GM10266 (cell line): ENCODE results near the gene ITPRIP.

ENCODE experiments used
- DNase-seq: peaks from one replicate; pipeline ENCODE4 v3.0.0; 2012; ENCODE audit errors: extremely low spot score
- TF ChIP-seq, protein P1 (sequence below): IDR thresholded peaks from 2 replicates; pipeline ENCODE4 v1.5.1; 2012; ENCODE audit warnings: mild to moderate bottlenecking, low read depth; ENCODE audit not compliant: control insufficient read depth, insufficient read depth; ENCODE audit errors: missing control alignments

The ITPRIP gene

DNA sequence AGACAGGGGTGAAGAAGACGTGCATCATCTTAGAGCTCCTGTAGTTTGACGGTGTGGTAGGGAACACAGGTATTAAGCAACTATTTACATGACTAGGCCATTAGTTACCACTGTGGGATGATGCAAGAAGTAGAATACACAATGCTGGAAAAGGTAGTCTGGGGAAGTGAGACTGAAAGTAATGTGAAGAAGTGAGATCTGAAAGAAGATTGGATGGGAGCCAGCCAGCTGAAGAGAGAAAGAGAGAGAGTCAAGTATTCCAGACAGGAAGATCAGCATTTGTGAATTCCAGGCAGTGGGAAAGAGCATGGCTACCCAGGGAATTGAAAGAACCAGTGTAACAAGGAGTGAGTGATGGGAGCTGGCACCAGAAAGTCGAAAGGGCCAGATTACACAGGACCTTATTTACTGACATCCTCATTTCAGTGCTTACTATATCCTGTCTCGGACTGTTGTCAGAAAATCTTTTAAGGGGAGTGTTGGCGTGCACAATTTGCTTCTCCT, 11.4 kb upstream of the ITPRIP start:
- DNase-seq = peak; percentile 40
- TF ChIP-seq, protein P1, sequence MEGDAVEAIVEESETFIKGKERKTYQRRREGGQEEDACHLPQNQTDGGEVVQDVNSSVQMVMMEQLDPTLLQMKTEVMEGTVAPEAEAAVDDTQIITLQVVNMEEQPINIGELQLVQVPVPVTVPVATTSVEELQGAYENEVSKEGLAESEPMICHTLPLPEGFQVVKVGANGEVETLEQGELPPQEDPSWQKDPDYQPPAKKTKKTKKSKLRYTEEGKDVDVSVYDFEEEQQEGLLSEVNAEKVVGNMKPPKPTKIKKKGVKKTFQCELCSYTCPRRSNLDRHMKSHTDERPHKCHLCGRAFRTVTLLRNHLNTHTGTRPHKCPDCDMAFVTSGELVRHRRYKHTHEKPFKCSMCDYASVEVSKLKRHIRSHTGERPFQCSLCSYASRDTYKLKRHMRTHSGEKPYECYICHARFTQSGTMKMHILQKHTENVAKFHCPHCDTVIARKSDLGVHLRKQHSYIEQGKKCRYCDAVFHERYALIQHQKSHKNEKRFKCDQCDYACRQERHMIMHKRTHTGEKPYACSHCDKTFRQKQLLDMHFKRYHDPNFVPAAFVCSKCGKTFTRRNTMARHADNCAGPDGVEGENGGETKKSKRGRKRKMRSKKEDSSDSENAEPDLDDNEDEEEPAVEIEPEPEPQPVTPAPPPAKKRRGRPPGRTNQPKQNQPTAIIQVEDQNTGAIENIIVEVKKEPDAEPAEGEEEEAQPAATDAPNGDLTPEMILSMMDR = no peak

DNA sequence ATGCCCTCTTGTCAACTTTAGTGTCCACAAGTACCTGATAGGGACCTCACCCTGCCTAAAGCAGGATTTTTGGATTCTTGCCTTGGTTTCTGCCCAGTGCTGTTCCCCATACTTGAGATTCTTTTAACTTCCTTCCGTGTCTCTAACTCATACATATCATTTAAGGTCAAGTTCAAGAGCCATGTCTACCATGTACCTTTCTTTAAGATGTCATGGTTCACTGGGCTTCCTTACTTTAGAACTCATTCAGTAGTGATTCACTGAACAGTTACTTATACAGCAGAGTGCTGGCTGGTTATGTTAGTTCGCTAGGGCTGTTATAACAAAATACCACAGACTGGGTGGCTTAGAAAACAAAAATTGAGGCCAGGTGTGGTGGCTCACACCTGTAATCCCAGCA, 10.3 kb upstream of the ITPRIP start:
- TF ChIP-seq, protein P1 = no peak
- DNase-seq = no peak

DNA sequence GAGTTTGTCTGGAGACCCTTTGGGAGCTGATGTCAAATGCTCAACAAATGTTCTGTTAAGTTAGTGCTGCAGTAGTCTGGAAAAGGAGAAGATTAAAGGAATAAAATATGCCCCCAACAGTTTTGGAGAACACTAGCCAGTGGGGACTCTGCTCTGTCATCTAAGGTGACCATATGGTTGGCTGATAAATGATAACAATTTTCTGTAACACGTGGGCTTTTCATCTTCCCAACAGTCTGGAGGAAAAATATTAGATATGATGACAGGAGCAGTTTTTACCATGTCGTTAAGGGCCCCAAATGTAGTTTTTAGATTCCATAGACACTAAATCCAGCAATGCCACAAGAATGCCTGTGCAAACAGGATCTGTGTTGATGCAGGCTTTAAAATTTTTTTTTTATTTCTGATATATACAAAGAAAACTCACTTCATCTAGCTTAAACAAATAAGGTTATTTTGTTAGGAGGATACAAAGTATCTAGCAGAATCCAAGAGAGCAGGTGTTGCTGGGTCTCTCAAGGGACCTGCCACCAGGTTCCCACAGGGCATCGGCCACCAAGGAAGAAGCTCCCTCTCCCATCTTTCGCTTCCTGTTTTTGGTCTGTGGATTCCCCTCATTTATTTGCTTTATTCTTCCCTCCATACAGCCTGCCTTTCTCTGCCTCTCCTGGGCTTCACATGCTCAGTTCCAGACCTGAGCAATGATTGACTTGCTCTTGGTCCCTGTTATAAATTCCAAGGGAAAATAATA, 9.2 kb upstream of the ITPRIP start:
- no peak for DNase-seq

DNA sequence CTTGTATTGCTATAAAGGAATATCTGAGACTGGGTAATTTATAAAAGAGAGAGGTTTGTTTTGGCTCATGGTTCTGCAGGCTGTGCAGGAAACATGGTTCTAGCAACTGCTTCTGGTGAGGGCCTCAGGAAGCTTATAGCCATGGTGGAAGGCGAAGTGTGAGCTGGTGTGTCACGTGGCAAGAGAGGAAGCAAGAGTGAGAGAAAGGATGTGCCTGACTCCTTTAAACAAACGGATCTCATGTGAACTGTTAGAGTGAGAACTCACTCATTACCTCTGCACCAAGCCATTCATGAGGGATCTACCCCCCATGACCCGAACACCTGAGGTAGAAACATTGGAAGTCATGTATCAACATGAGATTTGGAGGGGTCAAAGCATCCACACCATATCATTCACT, 7.7 kb upstream of the ITPRIP start:
- DNase-seq = no peak
- TF ChIP-seq, protein P1 = no peak

More for the DNA sequence above, 9.2 kb upstream of the ITPRIP start:
- TF ChIP-seq, protein P1 = no peak

DNA sequence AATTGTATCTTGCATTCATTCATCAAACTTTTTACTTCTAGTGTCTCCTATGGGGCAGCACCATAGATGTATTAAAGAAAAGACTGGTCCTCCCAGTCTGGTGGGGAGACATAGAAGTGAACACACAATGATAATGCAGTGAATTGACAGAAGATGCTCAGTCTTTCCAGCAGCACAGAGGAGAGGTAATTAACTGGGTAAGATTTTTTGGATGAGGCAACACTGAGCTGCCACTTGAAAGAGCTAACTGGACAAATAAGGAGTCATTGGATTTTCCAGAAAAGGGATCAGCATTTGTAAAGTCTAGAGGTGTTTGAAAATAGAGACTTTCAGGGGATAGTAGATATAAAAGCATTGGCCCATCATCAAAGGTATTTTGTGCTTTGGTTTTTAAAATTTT, 7.2 kb upstream of the ITPRIP start:
- TF ChIP-seq, protein P1 = no peak
- DNase-seq = no peak

DNA sequence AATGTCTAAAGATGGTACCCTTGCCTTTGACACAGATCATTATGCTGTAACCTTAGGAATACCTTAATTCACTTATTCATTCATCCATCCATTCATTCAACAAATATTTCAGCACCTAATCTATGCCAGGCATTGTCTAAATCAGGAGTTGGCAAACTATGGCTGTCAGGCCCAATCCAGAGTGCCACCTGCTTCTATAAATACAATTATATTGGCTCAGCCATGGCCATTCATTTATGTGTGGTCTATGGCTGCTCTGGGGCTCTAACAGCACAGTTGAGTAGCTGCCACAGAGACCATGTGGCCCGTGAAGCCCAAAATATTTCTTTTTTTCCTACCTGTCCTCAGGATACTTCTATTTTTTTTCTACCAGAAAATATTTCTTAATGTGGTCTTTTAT, 6.0 kb upstream of the ITPRIP start:
- TF ChIP-seq, protein P1 = no peak
- no peak for DNase-seq

DNA sequence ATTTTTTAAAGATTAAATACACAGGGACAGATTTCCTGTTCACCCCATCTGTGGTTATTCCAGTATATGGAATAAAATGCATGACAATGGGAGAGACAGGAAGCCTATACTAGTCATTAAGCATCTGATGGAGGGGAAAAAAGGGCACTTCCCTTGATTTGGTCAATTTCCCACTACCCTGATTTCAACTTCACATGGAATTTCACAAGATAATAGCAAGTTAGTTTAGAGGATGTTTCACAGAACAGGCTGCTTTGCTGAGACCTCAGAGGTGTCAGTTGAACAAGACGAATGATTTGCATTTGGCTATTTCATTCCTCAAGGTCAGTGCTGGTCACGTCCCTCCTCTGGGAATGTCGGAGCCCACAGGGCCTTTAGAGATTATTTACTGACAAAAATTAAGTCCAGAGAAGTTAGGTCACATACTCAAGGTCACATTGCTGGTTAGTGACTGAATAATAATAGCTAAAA, 4.7 kb upstream of the ITPRIP start:
- TF ChIP-seq, protein P1 = no peak
- DNase-seq = no peak
